Measurements from ENCODE around the gene MGAT1.
"Not testable (repeated sequence)": the region's sequence is repeated elsewhere in the genome, so short reads cannot be mapped to it uniquely, and the experiment has no call there.

GRCh38 chr5:180788651-180789410 is 13.8 kb downstream of the MGAT1 start:
- TF ChIP-seq YY1 (IDR thresholded peaks at IDR 0.05; ENCODE audit: insufficient read depth, insufficient read length); ZNF274 (IDR thresholded peaks at IDR 0.05; ENCODE audit: low read depth, low read length); SUZ12 (IDR thresholded peaks at IDR 0.05; ENCODE audit: extremely low read depth, insufficient read depth, insufficient read length): not testable (repeated sequence)

Data from NT2/D1 (cell line).